Kidney (tissue), 14 donors: ENCODE results near the gene RUNDC3A. TPM values are rescaled to one million over a fixed set of nuclear protein-coding genes. Genes with fewer than 3 reads are reported as not detected.
"Not testable (repeated sequence)": the region's sequence is repeated elsewhere in the genome, so short reads cannot be mapped to it uniquely, and the experiment has no call there.

Experiments used
- DNase-seq, 5 donors: peaks; one replicate each; pipeline ENCODE4 v3.0.0-alpha.2; 2013 to 2020
- FAIRE-seq: peaks from 2 replicates; lab custom pipeline; 2012; peaks lifted over from hg19 to GRCh38; lab: Jason Lieb, UNC
- H3K27ac ChIP-seq, 2 donors: one replicate each; pipeline ENCODE4 v1.7.0; 2013; ENCODE audit warnings: low read depth in 2 of 2, low read length in 2 of 2, inconsistent platforms in 1 of 2
- H3K27me3 ChIP-seq: one replicate; pipeline ENCODE4 v1.7.1; 2013; ENCODE audit warnings: low read length, inconsistent platforms; ENCODE audit not compliant: control insufficient read depth, insufficient read depth
- H3K36me3 ChIP-seq, 3 donors: one replicate each; pipeline versions ENCODE4 v1.7.0 to v1.7.1; 2013; ENCODE audit warnings: low read length in 3 of 3, control low read depth in 1 of 3, inconsistent platforms in 1 of 3; ENCODE audit not compliant: insufficient read depth in 3 of 3, control insufficient read depth in 2 of 3
- H3K4me1 ChIP-seq, 3 donors: one replicate each; pipeline versions ENCODE4 v1.7.0 to v1.7.1; 2013; ENCODE audit warnings: low read length in 3 of 3, inconsistent platforms in 1 of 3, low read depth in 1 of 3; ENCODE audit not compliant: control insufficient read depth in 2 of 3, insufficient read depth in 2 of 3
- H3K4me3 ChIP-seq, 3 donors: one replicate each; pipeline versions ENCODE4 v1.7.0 to v1.8.1; 2013; ENCODE audit warnings: low read length in 3 of 3, control low read depth in 1 of 3, inconsistent platforms in 1 of 3
- H3K9ac ChIP-seq, 3 donors: one replicate each; pipeline versions ENCODE4 v1.7.0 to v1.7.1; 2013; ENCODE audit warnings: low read length in 3 of 3, control low read depth in 1 of 3, inconsistent platforms in 1 of 3
- H3K9me3 ChIP-seq, 3 donors: one replicate each; pipeline versions ENCODE4 v1.7.0 to v1.7.1; 2013; ENCODE audit warnings: low read length in 3 of 3, control low read depth in 1 of 3, inconsistent platforms in 1 of 3; ENCODE audit not compliant: control insufficient read depth in 2 of 3, insufficient read depth in 1 of 3
- CTCF ChIP-seq: IDR thresholded peaks from 3 replicates; pipeline ENCODE4 v1.5.1; 2012; ENCODE audit warnings: mild to moderate bottlenecking, moderate library complexity, borderline replicate concordance; ENCODE audit not compliant: insufficient read depth; ENCODE audit errors: extremely low read depth
- intact Hi-C: fragments of 100-400 bp; cut with DNase I; formaldehyde crosslinking; loops from one replicate; pipeline ENCODE4 v1.11.1; 2022
- polyA plus RNA-seq: library from polyadenylated mRNA; stranded (reverse); fragments of 350-450 nt; fragmentation: Illumina TruSeq; extraction: RNeasy Lipid Tissue Mini Kit (QIAGEN cat#74804); gene quantifications from one replicate; pipeline ENCODE4 v1.2.3, GENCODE V29; 2014; ENCODE audit warnings: low read depth, low replicate concordance; ENCODE audit not compliant: insufficient read depth
- total RNA-seq: library from RNA; stranded (reverse); fragmentation: NEBNext Ultra II Directional; extraction: Animal tissue kit (Norgen Biotek cat#: 25700); gene quantifications from one replicate; pipeline ENCODE4 v1.2.1, GENCODE V29; 2021
- donor health status: control.
- donor health status: control.
- donor health status: control.
- donor health status: control.
- donor health status: control.
- donor health status: DM: yes; HTN: yes; CAD: no.
- donor health status: Normal renal cell carcinoma (clear cell type).

Gene RUNDC3A
- total and polyA plus RNA-seq, 2 donors from 2014 or later: 2.2 to 6.4 TPM

DNA sequence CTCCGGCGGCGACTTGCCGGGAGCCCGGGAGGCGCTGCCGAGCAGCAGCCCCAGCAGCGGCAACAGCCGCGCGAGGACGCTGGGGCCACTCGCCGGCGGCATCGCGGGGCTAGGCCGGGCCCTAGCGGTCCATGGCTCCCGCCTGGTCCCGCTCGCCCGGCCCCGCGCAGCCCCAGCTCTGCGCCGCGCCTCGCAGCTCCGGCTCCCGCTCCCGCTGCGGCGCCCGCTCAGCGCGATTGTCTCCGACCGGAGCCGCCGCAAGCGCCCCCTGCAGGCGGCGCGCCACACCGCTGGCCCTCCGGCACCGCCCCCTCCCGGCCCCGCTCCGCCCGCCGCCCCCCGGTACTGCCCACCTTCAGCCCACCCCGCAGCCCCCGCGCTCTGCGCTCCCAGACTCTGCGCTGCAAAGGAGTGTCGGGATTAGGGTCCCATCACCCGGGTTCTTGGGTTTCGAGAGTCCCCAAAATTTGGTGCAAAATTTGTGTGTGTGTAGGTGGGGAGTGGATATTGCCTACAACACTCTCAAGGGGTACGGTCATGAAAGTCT lies 55.3 kb downstream of the RUNDC3A start, which contains the start of gene FAM171A2:
FAM171A2 (minus strand) TSS at position 241 of the 547 bp plus-strand sequence; CDS start at position 102, 139 bp downstream.
- H3K27me3 ChIP-seq: no peaks in the 10 kb centered on the region
- TF ChIP-seq CTCF: peak; percentile 54

GRCh38 chr17:44365051-44365450 lies 56.6 kb downstream of the RUNDC3A start:
- DNase-seq, H3K9ac ChIP-seq, intact Hi-C loops, H3K36me3 ChIP-seq, H3K4me3 ChIP-seq, H3K4me1 ChIP-seq, H3K27ac ChIP-seq, H3K27me3 ChIP-seq, H3K9me3 ChIP-seq, FAIRE-seq: not testable (repeated sequence)

More for the DNA sequence above, 55.3 kb downstream of the RUNDC3A start, which contains the start of gene FAM171A2:
- FAIRE-seq: no peak
- no peaks in the 10 kb centered on the region for H3K9me3 ChIP-seq
- H3K4me1 ChIP-seq: peaks cover 5 to 9% (median 5%) of the 10 kb centered on the region in 3 donors
- H3K4me3 ChIP-seq: peak within 1 kb of the TSS in 2 of 3 donors; percentile 54 to 60
- DNase-seq: peak; percentile 81 to 90 (median 83)
- H3K36me3 ChIP-seq: no peaks in the 10 kb centered on the region
- no peak within 1 kb of the TSS for H3K27ac ChIP-seq
- peak within 1 kb of the TSS in 2 of 3 donors; percentile 3 to 26 for H3K9ac ChIP-seq
- intact Hi-C loops: no loop called here

DNA sequence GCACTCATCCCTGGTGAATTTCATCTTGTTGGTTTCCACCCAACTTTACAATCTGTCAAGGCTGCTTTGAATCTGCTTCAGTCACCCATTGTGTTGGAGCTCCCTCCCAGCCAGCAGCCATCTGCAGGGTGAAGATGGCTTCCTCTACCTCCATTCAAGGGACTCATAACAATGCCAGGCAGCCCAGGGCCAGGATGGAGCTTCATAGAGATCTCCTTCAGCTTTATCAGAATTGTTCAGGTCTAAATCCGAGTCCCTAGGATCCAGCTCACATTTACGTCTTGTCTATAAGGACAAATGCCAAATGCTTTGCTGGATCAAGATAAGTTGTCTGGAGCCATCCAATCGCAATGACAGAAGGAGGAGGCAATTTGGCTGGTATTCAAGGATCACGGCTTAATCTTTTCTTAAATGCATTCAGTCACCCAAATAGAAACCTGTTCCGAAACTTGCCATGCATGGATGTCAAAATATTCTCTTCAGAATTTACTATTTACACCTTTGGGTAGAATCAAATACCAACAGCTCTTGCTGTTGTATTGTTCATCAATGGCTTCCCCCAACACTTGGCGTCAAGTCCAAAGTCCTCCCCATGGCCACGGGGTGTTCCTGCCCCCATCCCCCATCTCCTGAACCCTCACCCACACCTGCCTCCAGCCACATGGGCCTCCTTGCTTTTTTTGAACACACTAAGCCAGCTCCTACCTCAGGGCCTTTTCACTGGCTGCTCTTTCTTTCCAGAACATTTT lies 59.0 kb downstream of the RUNDC3A start:
- Histone ChIP-seq H3K4me3 (no peak overlapping the region), H3K27ac (no peak overlapping the region), H3K4me1 (no peaks in the 10 kb centered on the region), H3K9me3 (no peaks in the 10 kb centered on the region), H3K27me3 (no peaks in the 10 kb centered on the region), H3K36me3 (no peaks in the 10 kb centered on the region), H3K9ac (no peak overlapping the region)
- intact Hi-C loops: no loop called here
- no peak for TF ChIP-seq CTCF
- FAIRE-seq: no peak
- peak in 3 of 5 donors; percentile 48 to 69 (median 63) for DNase-seq

Other genes with a start within 250 kb of the RUNDC3A start
- 47.6 TPM for gene LSM12, start 241.9 kb upstream of the RUNDC3A start, total RNA-seq
- gene LSM12, start 241.9 kb upstream of the RUNDC3A start, polyA plus RNA-seq: 29.0 TPM
- gene G6PC3, start 237.9 kb upstream of the RUNDC3A start, total RNA-seq: 70.0 TPM
- 150 TPM for gene G6PC3, start 237.9 kb upstream of the RUNDC3A start, polyA plus RNA-seq
- 35.6 TPM for gene HDAC5, start 185.0 kb upstream of the RUNDC3A start, total RNA-seq
- 25.3 TPM for gene HDAC5, start 185.0 kb upstream of the RUNDC3A start, polyA plus RNA-seq
- 0.88 TPM for gene HROB, start 166.7 kb upstream of the RUNDC3A start, total RNA-seq
- 0.17 TPM for gene HROB, start 166.7 kb upstream of the RUNDC3A start, polyA plus RNA-seq
- 0.25 TPM for gene ASB16, start 137.9 kb upstream of the RUNDC3A start, total RNA-seq
- gene ASB16, start 137.9 kb upstream of the RUNDC3A start, polyA plus RNA-seq: 0.90 TPM
- gene TMUB2, start 121.6 kb upstream of the RUNDC3A start, total RNA-seq: 37.7 TPM
- gene TMUB2, start 121.6 kb upstream of the RUNDC3A start, polyA plus RNA-seq: 39.2 TPM
- 64.8 TPM for gene ATXN7L3, start 108.7 kb upstream of the RUNDC3A start, total RNA-seq
- 20.0 TPM for gene ATXN7L3, start 108.7 kb upstream of the RUNDC3A start, polyA plus RNA-seq
- 98.8 TPM for gene UBTF, start 88.9 kb upstream of the RUNDC3A start, total RNA-seq
- gene UBTF, start 88.9 kb upstream of the RUNDC3A start, polyA plus RNA-seq: 46.1 TPM
- 2.1 TPM for gene SLC4A1, start 40.5 kb upstream of the RUNDC3A start, total RNA-seq
- 201 TPM for gene SLC4A1, start 40.5 kb upstream of the RUNDC3A start, polyA plus RNA-seq
- gene SLC25A39, start 16.2 kb downstream of the RUNDC3A start, total RNA-seq: 107 TPM
- gene SLC25A39, start 16.2 kb downstream of the RUNDC3A start, polyA plus RNA-seq: 389 TPM
- gene GRN, start 36.7 kb downstream of the RUNDC3A start, total RNA-seq: 353 TPM
- gene GRN, start 36.7 kb downstream of the RUNDC3A start, polyA plus RNA-seq: 235 TPM
- gene FAM171A2, start 55.3 kb downstream of the RUNDC3A start, total RNA-seq: 0.94 TPM
- 1.6 TPM for gene FAM171A2, start 55.3 kb downstream of the RUNDC3A start, polyA plus RNA-seq
- gene ITGA2B, start 81.0 kb downstream of the RUNDC3A start, total RNA-seq: 1.7 TPM
- gene ITGA2B, start 81.0 kb downstream of the RUNDC3A start, polyA plus RNA-seq: 0.67 TPM
- 47.0 TPM for gene GPATCH8, start 194.8 kb downstream of the RUNDC3A start, total RNA-seq
- gene GPATCH8, start 194.8 kb downstream of the RUNDC3A start, polyA plus RNA-seq: 3.5 TPM
- 4.7 TPM for gene FZD2, start 248.9 kb downstream of the RUNDC3A start, total RNA-seq
- gene FZD2, start 248.9 kb downstream of the RUNDC3A start, polyA plus RNA-seq: 5.5 TPM